SKM-1 treated with dmso at 0.1 percent for 144 hours (cell line): Measurements from ENCODE around the gene NVL.
A peak's percentile ranks its signal among the peaks of the same experiment; 100 is the strongest.

ENCODE experiments used
- DNase-seq: peaks from one replicate; lab custom pipeline; 2025; ENCODE audit not compliant: unreplicated experiment; lab: John Stamatoyannopoulos, UW

The NVL gene

DNA sequence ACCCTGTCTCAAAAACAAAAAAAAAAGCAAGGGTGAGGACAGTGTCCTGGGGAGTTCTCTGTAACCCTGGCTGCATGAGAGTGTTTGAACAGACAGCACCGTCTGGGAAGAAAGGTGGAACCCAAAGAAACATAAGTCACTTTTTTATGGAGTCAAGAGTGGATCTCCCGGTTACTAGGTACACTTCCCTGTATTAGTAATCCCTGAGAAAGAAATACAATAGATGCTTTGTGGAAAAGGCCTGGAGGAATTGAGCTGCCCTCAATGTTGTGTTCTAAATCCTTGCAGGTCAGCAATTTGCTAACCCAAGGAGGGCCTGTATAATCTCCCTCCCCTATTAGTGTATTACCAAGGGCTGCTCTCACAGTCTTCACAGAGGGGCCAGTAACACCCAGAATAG, 130.3 kb downstream of the NVL start:
- DNase-seq: no peak

GRCh38 chr1:224198572-224198971, 131.4 kb downstream of the NVL start:
- no peak for DNase-seq

- DNase-seq: no peak
Observed at GRCh38 chr1:224196813-224197600, 133.0 kb downstream of the NVL start.

- no peak for DNase-seq
Observed at GRCh38 chr1:224193319-224193966, 136.5 kb downstream of the NVL start.

DNA sequence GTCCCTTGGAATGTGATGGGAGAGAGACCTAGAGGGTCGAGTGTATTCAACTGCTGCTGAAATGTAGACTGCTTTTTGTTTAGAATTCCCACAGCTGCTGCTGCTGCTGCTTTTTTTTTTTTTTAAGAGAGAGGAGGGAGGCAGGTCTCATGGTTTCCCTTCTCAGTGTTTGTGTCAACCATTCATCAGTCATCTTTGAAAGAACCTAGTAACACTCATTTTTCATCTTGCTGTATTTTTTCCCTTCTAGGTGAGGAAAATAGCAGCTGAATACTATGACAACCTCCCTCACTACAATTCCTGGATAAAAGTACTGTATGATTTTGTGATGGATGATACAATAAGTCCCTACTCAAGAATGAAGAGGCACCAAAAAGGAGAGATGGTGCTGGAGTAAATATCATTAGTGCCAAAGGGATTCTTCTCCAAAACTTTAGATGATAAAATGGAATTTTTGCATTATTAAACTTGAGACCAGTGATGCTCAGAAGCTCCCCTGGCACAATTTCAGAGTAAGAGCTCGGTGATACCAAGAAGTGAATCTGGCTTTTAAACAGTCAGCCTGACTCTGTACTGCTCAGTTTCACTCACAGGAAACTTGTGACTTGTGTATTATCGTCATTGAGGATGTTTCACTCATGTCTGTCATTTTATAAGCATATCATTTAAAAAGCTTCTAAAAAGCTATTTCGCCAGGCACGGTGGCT, 137.7 kb downstream of the NVL start:
- no peak for DNase-seq

DNA sequence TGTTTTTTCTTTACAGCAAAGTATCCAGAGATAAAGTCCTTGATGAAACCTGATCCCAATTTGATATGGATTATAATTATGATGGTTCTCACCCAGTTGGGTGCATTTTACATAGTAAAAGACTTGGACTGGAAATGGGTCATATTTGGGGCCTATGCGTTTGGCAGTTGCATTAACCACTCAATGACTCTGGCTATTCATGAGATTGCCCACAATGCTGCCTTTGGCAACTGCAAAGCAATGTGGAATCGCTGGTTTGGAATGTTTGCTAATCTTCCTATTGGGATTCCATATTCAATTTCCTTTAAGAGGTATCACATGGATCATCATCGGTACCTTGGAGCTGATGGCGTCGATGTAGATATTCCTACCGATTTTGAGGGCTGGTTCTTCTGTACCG, 140.4 kb downstream of the NVL start:
- no peak for DNase-seq

- DNase-seq: no peak
Observed at GRCh38 chr1:224188286-224188685, 141.7 kb downstream of the NVL start.

DNA sequence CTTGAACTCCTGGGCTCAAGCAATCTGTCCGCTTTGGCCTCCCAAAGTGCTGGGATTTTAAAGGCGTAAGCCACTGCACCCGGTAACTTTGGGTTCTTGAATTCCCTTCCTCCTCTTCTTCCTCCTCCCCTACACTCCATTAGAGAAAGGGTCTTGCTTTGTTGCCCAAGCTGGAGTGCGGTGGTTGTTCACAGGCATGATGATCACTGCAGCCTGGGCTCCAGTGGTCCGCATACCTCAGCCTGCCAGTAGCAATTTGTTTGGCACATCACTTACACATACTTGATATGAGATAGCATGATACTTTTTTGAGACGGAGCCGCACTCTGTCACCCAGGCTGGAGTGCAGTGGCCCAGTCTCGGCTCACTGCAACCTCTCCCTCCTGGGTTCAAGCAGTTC, 144.8 kb downstream of the NVL start:
- no peak for DNase-seq

DNA sequence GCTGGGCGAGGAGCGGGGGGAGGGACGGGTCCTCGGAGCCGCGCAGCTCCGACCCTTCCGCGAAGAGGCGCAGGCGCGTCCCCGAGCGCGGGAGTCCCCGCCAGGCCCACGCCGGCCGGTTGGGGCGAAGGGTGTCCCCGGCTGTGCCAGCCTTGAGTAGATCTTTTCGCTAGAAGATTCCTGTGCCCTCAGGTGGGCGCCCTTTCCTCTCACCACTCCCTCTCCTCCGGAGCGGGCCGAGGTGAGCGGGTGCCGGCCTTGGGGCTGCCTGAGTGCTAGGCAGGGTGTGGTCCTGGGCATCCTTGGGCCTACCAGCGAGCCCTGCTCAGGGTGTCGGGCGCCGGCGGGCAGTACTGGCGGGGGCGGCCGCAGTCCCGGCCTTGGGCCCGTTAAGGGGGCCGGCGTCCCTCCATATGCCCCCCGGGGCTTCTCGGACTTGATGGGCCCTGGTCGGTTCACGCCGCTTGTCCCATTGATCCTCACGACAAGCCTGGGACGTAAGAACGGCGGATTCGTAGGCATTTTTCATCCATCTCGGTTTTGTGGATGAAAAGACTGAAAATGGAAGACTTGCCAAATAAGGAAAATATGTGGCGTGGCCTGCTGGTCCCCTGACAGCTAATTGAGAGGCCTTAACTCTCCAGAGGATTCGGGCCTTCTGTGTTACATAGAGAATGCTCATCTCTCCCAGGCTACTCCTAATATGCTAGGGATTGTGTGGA, 146.2 kb downstream of the NVL start:
- DNase-seq: peak; percentile 58

- DNase-seq: peak; percentile 84
Observed at GRCh38 chr1:224182866-224183590, 146.9 kb downstream of the NVL start, which contains the start of gene DEGS1. Gene DEGS1 (plus strand): TSS chr1:224183240. CDS start chr1:224183337, 97 bp downstream.

- peak; percentile 41 for DNase-seq
Observed at GRCh38 chr1:224182057-224182865, 147.7 kb downstream of the NVL start.

- DNase-seq: no peak
Observed at GRCh38 chr1:224181453-224181810, 148.5 kb downstream of the NVL start.

DNA sequence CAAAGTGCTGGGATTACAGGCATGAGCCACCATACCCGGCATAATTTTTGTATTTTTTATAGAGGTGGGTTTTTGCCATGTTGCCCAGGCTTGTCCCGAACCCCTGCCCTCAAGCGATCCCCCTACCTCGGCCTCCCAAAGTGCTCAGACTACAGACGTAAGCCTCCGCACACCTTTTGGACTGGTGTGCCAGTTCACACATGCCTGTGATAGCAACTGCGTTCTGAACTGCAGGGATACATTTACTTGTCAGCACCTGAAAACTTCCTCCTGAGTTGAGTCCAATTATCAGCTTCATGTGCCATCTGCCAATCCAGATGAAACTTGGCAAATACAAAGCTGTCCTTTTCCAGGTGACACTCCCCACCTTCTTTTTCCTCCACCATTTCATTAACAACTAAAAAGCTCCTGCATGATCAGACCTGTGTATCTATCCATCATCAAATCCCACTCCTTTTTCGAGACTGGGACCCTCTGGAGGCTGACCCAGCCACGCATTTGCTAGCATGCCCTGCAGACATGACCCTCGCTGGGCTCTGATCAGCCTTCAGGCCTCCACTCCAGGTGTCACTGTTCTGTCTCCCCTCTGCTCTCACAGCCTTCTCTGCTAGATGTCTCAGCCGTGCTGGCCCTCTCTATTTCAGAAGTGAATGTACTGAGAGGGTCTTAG, 149.1 kb downstream of the NVL start:
- DNase-seq: no peak

GRCh38 chr1:224178894-224179293, 151.1 kb downstream of the NVL start:
- DNase-seq: no peak

DNA sequence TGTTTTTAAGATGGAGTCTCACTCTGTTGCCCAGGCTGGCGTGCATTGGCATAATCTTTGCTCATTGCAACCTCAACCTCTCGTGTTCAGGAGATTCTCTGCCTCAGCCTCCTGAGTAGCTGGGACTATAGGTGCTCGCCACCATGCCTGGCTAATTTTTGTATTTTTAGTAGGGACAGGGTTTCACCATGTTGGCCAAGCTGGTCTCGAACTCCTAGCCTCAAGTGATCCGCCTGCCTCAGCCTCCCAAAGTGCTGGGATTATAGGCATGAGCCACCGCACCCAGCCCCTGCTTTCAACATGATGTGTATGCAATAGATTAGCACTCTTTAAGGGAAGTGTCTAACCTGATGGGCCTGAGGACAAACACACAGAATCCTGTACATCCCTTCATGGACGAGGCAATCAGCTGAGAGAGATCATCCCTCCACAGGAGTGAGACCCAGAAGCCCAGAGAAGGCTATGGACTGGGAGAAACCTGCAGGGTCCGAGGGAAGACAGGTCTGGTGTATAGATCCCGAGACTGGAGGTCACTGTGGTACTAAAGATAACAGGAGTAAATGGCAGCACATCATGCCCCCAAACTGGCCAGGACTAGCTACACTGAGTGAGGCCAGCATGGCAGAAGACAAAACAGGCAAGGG, 152.5 kb downstream of the NVL start:
- no peak for DNase-seq
